GM23338 (cell line): ENCODE data around the gene DOCK1. TPM values are rescaled to one million over a fixed set of nuclear protein-coding genes. Genes with fewer than 3 reads are reported as not detected.

Experiments
- CREB1 ChIP-seq: fragments of 250-450 bp; sonication (Bioruptor Pico); IDR thresholded peaks from 2 replicates; pipeline ENCODE4 v1.5.0; 2020; ENCODE audit warnings: low read depth, mild to moderate bottlenecking, moderate library complexity
- EZH2phosphoT487 ChIP-seq: fragments of 200-600 bp; sonication (generic); IDR thresholded peaks from one replicate; pipeline ENCODE4 v1.8.1; 2018; ENCODE audit warnings: antibody characterized with exemption; ENCODE audit not compliant: unreplicated experiment
- JUNB ChIP-seq: IDR thresholded peaks from one replicate; pipeline ENCODE4 v1.6.1; 2016; ENCODE audit warnings: antibody characterized with exemption; ENCODE audit not compliant: unreplicated experiment
- polyA plus RNA-seq: library from polyadenylated mRNA; unstranded; fragments of >200 nt; fragmentation: Nextera tagmentation; extraction: Ambion mirVana; gene quantifications from 2 replicates; pipeline ENCODE4 v1.2.1, GENCODE V29; 2016
- total RNA-seq: library from RNA; depleted of rRNA; stranded (reverse); fragments of >200 nt; shearing (Covaris generic); gene quantifications from 2 replicates; pipeline ENCODE4 v1.2.3, GENCODE V29; 2014
- TF ChIP-seq, protein P1 (sequence below): fragments of 250-450 bp; sonication (Bioruptor Pico); IDR thresholded peaks from 2 replicates; pipeline ENCODE4 v1.5.0; 2020; ENCODE audit warnings: mild to moderate bottlenecking, moderate library complexity
- TF ChIP-seq, protein P2 (sequence below): IDR thresholded peaks from one replicate; pipeline ENCODE4 v1.6.1; 2018; ENCODE audit warnings: antibody characterized with exemption; ENCODE audit not compliant: unreplicated experiment
- TF ChIP-seq, protein P3 (sequence below), 2 experiments: fragments of 200-600 bp in 1 of 2; sonication (generic) in 1 of 2; conservative IDR thresholded peaks; 2 replicates each; pipeline versions ENCODE4 v1.5.1 to v1.6.1; 2016 to 2017; ENCODE audit warnings: antibody characterized with exemption in 2 of 2, low read depth in 2 of 2, mild to moderate bottlenecking in 2 of 2, moderate library complexity in 1 of 2

The DOCK1 gene
- total and polyA plus RNA-seq, 2 experiments from 2014 or later: 13.2 to 55.3 TPM

DNA sequence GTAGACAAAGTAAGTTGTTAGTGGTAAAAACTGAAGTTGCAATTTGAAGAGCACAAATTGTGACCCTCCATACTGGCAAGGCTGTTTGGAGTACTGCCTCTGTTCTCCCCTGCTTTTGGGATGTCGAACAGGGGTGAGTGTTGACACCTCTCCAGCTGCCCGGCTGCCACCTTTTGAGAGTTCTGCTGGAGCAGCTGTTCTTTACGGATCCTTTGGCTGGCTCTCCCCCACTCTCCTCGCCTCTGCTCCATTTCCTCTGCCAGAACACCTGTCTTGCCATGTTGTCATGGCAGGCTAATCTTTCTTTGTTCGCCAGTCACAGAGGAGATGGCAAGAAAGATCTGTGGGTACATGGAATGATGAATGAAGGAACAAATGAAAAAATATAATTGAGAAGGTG, 256.3 kb downstream of the DOCK1 start (continued):
- TF ChIP-seq, protein P1, sequence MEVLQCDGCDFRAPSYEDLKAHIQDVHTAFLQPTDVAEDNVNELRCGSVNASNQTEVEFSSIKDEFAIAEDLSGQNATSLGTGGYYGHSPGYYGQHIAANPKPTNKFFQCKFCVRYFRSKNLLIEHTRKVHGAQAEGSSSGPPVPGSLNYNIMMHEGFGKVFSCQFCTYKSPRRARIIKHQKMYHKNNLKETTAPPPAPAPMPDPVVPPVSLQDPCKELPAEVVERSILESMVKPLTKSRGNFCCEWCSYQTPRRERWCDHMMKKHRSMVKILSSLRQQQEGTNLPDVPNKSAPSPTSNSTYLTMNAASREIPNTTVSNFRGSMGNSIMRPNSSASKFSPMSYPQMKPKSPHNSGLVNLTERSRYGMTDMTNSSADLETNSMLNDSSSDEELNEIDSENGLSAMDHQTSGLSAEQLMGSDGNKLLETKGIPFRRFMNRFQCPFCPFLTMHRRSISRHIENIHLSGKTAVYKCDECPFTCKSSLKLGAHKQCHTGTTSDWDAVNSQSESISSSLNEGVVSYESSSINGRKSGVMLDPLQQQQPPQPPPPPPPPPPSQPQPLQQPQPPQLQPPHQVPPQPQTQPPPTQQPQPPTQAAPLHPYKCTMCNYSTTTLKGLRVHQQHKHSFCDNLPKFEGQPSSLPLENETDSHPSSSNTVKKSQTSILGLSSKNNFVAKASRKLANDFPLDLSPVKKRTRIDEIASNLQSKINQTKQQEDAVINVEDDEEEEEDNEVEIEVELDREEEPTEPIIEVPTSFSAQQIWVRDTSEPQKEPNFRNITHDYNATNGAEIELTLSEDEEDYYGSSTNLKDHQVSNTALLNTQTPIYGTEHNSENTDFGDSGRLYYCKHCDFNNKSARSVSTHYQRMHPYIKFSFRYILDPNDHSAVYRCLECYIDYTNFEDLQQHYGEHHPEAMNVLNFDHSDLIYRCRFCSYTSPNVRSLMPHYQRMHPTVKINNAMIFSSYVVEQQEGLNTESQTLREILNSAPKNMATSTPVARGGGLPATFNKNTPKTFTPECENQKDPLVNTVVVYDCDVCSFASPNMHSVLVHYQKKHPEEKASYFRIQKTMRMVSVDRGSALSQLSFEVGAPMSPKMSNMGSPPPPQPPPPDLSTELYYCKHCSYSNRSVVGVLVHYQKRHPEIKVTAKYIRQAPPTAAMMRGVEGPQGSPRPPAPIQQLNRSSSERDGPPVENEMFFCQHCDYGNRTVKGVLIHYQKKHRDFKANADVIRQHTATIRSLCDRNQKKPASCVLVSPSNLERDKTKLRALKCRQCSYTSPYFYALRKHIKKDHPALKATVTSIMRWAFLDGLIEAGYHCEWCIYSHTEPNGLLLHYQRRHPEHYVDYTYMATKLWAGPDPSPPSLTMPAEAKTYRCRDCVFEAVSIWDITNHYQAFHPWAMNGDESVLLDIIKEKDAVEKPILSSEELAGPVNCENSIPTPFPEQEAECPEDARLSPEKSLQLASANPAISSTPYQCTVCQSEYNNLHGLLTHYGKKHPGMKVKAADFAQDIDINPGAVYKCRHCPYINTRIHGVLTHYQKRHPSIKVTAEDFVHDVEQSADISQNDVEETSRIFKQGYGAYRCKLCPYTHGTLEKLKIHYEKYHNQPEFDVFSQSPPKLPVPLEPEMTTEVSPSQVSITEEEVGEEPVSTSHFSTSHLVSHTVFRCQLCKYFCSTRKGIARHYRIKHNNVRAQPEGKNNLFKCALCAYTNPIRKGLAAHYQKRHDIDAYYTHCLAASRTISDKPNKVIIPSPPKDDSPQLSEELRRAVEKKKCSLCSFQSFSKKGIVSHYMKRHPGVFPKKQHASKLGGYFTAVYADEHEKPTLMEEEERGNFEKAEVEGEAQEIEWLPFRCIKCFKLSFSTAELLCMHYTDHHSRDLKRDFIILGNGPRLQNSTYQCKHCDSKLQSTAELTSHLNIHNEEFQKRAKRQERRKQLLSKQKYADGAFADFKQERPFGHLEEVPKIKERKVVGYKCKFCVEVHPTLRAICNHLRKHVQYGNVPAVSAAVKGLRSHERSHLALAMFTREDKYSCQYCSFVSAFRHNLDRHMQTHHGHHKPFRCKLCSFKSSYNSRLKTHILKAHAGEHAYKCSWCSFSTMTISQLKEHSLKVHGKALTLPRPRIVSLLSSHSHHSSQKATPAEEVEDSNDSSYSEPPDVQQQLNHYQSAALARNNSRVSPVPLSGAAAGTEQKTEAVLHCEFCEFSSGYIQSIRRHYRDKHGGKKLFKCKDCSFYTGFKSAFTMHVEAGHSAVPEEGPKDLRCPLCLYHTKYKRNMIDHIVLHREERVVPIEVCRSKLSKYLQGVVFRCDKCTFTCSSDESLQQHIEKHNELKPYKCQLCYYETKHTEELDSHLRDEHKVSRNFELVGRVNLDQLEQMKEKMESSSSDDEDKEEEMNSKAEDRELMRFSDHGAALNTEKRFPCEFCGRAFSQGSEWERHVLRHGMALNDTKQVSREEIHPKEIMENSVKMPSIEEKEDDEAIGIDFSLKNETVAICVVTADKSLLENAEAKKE (CRISPR knock-in tag): no peak
- no peak for TF ChIP-seq JUNB
- no peak for TF ChIP-seq EZH2phosphoT487
- TF ChIP-seq CREB1 (CRISPR knock-in tag): no peak
- TF ChIP-seq, protein P2, sequence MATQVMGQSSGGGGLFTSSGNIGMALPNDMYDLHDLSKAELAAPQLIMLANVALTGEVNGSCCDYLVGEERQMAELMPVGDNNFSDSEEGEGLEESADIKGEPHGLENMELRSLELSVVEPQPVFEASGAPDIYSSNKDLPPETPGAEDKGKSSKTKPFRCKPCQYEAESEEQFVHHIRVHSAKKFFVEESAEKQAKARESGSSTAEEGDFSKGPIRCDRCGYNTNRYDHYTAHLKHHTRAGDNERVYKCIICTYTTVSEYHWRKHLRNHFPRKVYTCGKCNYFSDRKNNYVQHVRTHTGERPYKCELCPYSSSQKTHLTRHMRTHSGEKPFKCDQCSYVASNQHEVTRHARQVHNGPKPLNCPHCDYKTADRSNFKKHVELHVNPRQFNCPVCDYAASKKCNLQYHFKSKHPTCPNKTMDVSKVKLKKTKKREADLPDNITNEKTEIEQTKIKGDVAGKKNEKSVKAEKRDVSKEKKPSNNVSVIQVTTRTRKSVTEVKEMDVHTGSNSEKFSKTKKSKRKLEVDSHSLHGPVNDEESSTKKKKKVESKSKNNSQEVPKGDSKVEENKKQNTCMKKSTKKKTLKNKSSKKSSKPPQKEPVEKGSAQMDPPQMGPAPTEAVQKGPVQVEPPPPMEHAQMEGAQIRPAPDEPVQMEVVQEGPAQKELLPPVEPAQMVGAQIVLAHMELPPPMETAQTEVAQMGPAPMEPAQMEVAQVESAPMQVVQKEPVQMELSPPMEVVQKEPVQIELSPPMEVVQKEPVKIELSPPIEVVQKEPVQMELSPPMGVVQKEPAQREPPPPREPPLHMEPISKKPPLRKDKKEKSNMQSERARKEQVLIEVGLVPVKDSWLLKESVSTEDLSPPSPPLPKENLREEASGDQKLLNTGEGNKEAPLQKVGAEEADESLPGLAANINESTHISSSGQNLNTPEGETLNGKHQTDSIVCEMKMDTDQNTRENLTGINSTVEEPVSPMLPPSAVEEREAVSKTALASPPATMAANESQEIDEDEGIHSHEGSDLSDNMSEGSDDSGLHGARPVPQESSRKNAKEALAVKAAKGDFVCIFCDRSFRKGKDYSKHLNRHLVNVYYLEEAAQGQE: no peak
- TF ChIP-seq, protein P3, sequence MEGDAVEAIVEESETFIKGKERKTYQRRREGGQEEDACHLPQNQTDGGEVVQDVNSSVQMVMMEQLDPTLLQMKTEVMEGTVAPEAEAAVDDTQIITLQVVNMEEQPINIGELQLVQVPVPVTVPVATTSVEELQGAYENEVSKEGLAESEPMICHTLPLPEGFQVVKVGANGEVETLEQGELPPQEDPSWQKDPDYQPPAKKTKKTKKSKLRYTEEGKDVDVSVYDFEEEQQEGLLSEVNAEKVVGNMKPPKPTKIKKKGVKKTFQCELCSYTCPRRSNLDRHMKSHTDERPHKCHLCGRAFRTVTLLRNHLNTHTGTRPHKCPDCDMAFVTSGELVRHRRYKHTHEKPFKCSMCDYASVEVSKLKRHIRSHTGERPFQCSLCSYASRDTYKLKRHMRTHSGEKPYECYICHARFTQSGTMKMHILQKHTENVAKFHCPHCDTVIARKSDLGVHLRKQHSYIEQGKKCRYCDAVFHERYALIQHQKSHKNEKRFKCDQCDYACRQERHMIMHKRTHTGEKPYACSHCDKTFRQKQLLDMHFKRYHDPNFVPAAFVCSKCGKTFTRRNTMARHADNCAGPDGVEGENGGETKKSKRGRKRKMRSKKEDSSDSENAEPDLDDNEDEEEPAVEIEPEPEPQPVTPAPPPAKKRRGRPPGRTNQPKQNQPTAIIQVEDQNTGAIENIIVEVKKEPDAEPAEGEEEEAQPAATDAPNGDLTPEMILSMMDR (conservative IDR thresholded peaks at IDR 0.05; ENCODE audit: low read depth in 2 of 2): no peak
